ENCODE results near the gene CTDSP1.

Gene CTDSP1

DNA sequence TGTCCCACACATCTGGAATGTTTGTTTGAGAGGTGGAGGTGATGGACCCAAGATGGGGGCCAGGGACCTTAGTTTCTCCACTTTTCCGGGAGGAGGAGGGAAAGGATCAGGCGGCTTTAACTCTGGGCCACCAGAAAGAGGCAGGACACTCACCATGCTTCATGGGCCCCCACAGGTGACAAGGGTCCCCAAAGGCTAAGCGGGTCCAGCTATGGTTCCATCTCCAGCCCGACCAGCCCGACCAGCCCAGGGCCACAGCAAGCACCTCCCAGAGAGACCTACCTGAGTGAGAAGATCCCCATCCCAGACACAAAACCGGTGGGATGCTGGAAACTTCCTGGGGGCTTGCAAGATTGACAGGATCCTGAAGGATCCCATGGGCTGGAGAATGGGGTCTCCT is 16.9 kb upstream of the CTDSP1 start:
- FAIRE-seq (no peak), DNase-seq (ENCODE audit: low spot score) (no peak)

DNA sequence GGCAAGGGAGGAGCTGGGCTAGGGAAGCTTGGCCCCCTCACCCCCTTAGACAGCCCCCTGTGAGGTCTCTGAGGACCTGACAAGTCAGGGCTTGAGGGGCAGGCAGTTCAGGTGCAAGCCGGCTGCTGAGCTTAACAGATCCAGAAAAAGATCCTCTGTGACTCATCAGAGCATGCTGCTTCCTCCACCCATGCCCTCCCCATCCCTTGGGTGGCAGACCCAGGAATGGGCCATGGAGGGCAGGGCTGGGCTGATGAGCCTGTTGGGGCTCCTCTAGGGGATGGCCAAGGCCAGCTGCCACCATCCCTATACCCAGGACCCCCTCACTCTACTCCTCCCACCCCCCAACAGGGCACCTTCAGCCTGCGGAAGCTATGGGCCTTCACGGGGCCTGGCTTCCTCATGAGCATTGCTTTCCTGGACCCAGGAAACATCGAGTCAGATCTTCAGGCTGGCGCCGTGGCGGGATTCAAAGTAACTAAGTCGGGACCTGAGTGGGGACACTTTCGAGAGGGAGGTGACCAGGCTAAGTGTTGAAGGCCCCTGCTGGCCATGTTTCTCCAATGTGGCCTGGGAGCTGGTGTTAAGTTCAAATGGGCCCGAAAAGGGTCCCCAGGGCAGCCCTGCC is 15.7 kb upstream of the CTDSP1 start:
- peak; percentile 54 for DNase-seq (ENCODE audit: low spot score)
- no peak for FAIRE-seq

DNA sequence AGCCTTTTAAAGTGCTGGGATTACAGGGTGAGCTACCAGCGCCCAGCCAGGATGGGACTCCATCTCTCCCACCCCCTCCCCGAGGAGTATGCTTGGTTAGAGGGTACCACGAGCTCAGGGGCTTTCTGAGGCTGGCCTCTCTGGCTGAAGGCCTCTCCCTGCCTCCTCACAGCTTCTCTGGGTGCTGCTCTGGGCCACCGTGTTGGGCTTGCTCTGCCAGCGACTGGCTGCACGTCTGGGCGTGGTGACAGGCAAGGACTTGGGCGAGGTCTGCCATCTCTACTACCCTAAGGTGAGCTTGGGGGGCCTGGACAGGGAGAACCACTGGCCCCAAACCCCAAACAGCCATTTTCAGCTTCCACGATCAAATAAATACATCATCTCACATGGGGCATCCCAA is 14.7 kb upstream of the CTDSP1 start:
- FAIRE-seq = no peak
- no peak for DNase-seq (ENCODE audit: low spot score)

DNA sequence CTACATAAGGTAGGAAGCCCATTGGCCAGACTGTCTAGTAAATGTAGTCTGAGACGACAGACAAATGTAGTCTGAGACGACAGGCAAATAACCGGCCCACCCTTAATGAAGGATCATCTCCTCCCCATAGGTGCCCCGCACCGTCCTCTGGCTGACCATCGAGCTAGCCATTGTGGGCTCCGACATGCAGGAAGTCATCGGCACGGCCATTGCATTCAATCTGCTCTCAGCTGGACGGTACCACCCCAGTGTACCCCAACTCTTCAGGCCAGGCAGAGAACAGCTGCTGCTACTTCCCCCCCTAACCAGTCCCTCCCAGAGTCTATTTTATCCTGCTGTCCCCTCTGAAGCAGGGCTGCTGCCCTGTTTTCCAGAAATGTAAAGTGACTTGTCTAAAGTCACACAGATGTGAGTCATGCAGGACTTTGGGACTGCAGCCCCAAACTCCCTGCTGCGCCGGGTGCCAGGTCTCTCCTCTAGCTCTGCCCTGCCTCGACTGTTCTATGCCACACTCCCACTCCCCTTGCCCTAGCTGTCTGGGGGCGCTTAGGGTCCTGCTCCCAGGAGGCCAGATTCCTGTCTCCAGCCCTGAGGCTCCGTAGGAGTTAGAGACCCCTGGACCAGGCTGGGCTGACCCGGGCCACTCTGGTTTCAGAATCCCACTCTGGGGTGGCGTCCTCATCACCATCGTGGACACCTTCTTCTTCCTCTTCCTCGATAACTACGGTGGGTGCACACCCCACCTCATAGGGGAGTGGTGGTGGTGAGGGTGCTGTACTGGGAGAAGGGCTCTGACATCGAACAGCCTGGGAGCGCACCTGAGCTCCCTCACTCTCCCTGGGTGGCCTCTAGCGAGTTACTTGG is 12.9 kb upstream of the CTDSP1 start:
- no peak for FAIRE-seq

DNA sequence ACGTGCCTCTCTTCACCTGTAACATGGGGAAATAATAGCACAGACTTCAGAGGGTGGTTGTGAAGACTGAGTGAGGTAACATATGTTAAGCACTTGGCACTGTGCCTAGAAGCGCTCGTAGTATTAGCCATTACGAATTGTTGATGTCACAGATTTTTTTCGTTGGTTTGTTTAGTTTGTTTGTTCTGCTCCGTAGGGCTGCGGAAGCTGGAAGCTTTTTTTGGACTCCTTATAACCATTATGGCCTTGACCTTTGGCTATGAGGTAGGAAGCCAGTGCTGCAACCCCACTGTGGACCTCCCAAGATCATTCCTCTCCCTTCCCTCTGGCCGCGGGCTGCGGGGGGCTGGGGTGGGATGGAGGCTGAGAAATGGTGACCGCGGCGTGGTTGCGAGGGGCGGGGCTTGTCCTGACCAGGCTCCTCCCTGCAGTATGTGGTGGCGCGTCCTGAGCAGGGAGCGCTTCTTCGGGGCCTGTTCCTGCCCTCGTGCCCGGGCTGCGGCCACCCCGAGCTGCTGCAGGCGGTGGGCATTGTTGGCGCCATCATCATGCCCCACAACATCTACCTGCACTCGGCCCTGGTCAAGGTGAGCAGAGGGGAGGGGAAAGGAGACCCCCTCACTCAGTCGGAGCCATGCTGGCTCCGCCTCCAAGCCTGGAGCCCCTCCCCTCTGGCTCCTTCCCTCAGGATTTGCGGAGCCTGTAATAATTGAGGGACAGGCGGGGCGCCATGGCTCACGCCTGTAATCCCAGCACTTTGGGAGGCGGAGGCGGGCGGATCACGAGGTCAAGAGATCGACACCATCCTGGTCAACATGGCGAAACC is 12.1 kb upstream of the CTDSP1 start:
- FAIRE-seq (no peak), DNase-seq (ENCODE audit: low spot score) (no peak)

More for the DNA sequence above, 12.9 kb upstream of the CTDSP1 start:
- no peak for DNase-seq (ENCODE audit: low spot score)

DNA sequence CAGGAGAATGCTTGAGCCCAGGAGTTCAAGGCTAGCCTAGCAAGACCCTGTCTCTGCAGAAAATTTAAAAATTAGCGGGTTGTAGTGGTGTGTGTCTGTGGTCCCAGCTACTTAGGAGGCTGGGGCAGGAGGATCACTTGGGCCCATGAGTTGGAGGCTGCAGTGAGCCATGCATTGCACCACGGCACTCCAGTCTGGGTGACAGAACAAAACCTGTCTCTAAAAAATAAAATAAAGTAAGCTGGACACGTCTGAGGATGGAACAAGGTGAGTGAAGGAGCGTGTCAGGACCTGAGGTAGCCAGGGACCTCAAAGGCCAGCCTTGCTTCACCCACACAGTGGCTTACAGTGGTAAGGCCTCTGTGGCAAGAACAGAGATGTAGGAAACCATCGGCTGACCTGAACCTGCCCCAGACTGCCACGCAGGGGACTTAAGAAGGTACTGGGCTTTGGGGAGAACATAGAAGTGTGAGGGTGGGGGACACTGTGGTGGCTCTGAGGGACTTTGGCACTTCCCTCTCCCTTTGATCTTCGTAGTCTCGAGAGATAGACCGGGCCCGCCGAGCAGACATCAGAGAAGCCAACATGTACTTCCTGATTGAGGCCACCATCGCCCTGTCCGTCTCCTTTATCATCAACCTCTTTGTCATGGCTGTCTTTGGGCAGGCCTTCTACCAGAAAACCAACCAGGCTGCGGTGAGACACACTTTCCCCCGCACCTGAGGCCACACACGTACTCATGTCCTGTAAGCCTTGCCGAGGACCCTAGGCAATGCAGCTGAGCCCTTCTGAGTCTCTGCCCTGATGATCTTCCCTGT is 10.1 kb upstream of the CTDSP1 start:
- FAIRE-seq = no peak
- no peak for DNase-seq (ENCODE audit: low spot score)

DNA sequence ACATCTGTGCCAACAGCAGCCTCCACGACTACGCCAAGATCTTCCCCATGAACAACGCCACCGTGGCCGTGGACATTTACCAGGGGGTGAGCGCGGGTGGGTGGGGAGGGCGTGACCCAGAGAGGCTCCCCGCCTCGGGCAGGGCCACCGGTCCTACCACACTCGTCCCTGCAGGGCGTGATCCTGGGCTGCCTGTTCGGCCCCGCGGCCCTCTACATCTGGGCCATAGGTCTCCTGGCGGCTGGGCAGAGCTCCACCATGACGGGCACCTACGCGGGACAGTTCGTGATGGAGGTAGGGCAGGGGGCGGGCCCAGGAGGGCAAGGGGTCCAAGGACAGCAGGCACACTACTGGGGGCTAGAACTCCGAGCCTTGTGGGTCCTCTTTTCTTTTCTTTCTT is 8.5 kb upstream of the CTDSP1 start:
- DNase-seq (ENCODE audit: low spot score) (no peak), FAIRE-seq (no peak)

DNA sequence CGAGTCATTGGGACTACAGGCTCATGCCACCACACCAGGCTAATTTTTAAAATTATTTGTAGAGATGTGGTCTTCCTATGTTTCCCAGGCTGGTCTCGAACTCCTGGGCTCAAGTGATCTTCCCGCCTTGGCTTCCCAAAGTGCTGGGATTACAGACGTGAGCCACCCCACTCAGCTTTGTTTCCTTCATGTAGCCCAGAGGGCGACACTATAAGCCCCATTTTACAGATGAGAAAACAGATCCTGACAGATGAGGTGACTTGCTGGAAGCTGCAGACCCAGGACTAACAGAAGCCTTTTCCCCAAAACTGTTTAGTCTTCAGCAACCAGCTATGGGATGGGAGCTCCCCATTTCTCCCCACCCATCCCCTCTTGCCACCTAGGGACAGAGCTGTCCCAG is 7.2 kb upstream of the CTDSP1 start:
- DNase-seq (ENCODE audit: low spot score) = no peak
- FAIRE-seq = no peak

DNA sequence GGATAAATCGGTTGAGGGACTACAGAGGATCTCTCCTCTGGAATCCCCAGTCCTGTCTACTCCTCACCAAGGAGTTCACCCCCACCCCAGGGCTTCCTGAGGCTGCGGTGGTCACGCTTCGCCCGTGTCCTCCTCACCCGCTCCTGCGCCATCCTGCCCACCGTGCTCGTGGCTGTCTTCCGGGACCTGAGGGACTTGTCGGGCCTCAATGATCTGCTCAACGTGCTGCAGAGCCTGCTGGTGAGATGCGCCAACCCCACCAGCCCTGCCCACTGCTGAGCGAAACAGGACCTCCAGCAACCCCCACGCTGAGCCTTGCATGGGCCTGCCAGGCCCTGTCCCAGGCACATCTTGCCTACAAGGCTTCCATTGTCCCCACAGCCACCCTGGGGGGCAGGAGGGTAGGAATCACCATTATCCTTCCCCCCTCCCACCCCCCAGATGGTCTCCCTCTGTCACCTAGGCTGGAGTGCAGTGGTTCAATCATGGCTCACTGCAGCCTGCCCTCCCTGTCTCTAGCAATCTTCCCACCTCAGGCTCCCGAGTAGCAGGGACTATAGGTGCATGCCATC is 6.7 kb upstream of the CTDSP1 start:
- FAIRE-seq (no peak), DNase-seq (ENCODE audit: low spot score) (no peak)

DNA sequence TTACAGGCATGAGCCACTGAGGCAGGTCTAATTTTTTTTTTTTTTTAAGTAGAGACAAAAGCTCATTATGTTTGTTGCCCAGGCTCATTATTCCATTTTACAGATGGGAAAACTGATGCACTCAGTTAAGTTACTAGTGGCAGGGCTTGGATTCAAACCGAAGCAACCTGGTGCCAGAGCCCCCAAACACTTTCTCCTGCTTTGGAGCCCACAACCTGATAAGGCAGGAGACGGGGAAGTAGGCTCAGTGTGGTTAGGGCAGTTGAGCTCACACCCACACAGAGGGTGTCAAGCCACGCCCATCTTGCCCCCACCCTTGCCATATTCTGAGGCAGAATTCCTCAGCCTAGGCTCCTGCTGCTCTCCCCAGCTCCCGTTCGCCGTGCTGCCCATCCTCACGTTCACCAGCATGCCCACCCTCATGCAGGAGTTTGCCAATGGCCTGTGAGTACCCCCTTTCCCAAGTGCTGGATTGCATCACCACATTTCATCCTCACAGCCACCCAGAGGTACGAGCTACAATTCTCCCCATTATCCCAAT is 5.8 kb upstream of the CTDSP1 start:
- DNase-seq (ENCODE audit: low spot score) (no peak), FAIRE-seq (no peak)

DNA sequence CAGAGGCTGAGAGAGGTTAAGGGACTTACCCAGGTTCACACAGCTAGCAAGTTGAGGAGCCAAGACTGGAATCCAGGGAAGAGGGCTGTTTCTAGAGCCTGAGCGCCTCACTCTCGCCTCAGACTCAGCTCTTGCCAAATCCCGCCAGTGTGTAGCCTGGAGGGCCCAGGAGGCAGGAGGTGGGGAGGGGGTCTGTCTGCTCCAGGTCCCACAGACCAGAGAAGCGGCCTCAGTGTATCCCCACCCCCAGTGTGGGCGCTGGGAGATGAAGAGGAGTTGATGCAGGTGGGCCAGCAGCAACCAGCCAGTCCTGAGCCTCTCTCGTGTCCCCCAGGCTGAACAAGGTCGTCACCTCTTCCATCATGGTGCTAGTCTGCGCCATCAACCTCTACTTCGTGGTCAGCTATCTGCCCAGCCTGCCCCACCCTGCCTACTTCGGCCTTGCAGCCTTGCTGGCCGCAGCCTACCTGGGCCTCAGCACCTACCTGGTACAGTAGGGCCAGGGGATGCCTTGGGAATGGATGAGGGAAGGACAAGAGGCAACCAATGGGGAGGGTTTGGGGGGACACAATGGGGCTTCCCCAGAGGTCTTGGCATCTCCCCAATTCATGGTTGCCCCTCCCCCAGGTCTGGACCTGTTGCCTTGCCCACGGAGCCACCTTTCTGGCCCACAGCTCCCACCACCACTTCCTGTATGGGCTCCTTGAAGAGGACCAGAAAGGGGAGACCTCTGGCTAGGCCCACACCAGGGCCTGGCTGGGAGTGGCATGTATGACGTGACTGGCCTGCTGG is 5.2 kb upstream of the CTDSP1 start:
- DNase-seq (ENCODE audit: low spot score) = no peak

DNA sequence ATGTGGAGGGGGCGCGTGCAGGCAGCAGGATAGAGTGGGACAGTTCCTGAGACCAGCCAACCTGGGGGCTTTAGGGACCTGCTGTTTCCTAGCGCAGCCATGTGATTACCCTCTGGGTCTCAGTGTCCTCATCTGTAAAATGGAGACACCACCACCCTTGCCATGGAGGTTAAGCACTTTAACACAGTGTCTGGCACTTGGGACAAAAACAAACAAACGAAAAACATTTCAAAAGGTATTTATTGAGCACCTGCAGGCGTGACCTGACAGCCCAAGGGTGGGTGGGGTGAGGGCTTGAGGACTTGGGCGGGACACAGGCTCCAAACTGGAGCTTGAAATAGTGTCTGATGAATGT is 4.6 kb upstream of the CTDSP1 start:
- FAIRE-seq (no peak), DNase-seq (ENCODE audit: low spot score) (no peak)

More for the DNA sequence above, 5.2 kb upstream of the CTDSP1 start:
- FAIRE-seq = no peak

DNA sequence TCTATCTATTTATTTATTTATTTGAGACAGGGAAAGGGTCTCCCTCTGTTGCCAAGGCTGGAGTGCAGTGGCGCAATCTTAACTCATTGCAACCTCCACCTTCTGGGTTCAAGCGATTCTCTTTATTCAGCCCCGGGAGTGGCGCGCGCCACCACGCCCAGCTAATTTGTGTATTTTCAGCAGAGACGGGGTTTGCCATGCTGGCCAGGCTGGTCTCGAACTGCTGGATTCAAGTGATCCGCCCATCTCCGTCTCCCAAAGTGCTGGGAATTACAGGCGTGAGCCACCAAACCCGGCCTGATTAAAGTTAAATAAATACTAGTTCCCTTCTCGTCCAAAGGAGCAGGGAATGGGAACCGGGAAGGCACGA is 4.2 kb upstream of the CTDSP1 start:
- no peak for FAIRE-seq
- no peak for DNase-seq (ENCODE audit: low spot score)

DNA sequence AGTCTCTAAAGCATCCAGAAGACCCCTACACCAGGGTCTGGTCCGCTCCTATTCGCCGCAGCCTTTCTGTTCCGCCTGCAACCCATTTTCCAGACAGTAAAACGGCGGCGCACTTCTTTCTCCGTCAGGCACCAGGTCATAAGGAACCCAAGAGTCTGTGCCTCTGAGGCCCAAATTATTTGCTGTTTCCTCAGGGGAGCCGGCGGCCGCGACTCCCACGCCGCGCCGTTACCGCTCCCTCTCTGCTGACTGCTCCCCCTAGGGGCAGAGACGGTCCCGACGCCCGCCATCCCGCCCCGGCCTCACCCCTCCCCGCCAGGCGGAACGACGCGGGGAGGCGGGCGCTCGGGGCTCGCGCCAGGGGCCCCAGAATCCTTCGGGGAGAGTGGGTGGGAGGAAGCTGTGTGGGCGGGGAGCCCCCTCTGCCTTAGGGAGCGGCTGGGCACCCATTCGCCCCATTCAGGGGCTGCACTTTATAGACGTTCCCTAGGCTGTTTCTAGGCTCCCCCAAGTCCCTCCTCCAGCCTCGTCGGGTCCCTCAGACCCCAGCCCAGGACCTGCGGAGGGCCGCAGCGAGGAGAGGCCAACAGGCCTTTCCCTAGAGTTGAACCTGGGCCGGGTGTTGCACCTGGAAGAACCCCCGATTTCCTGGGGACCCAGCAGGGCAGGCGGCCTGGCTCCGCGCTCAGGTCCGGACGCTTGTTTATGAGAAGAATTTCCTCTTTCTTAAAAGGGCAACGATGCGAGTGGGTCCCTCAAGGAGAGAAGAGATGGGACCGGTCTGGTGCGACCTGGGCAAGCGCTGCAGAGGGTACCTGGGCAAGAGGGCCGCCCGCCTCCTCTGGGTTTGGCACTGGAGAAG is 3.6 kb upstream of the CTDSP1 start:
- FAIRE-seq (peak; percentile 85), DNase-seq (ENCODE audit: low spot score) (peak; percentile 92)

DNA sequence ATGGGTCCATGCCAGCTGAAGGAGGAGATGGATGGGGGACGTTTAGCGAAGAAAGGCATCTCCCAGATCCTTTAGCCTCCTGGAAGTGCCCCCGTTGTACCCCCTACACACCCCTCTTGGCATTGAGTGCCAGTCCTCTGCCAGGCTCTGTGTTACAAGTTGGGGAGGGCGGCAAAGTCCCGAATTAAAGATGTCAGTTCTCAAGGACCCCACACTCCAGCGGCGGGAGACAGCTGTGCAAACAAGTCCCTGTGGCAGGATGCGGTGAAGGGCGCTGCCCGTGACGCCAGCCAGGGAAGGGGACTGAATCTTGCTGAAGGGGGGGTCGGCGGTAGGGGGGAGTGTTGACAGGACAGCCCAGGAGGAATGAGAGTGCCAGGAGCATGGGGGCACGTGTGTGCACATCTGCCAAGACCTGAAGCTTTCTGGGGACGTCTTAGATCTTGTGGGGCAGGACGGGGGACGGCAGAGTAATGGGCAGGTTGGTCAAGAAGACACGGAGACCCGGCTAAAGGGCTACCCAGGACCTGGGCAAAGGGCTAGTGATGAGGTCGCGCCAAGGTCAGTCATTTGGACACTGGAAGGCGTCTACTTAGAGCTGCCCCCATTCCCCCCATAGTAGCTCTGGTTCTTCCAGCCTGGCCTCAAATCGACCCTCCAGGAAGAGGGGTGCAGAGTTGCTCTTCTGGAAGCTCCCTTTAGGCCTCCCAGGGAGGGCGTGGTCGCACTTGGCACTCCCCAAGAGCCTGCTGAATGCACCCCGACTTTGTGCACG is 2.8 kb upstream of the CTDSP1 start:
- DNase-seq (ENCODE audit: low spot score) (peak; percentile 67), FAIRE-seq (no peak)

DNA sequence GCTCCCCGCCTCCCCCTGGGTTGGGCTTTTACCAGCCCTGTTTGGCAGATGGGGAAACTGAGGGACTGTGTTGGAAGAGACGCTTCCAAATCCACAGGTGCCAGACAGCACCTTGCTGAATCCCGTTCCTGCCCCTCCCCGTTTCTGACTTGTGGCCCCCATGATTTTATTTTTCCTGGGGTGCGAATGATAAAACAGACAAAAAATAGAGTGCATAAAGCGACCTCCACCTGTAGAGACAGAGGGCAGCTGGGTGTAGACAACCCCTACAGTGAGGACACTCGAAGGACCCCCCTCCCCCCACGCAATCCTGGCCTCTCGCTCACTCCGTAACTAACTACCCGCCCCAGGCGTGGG is 2.2 kb upstream of the CTDSP1 start:
- FAIRE-seq (no peak), DNase-seq (ENCODE audit: low spot score) (no peak)

DNA sequence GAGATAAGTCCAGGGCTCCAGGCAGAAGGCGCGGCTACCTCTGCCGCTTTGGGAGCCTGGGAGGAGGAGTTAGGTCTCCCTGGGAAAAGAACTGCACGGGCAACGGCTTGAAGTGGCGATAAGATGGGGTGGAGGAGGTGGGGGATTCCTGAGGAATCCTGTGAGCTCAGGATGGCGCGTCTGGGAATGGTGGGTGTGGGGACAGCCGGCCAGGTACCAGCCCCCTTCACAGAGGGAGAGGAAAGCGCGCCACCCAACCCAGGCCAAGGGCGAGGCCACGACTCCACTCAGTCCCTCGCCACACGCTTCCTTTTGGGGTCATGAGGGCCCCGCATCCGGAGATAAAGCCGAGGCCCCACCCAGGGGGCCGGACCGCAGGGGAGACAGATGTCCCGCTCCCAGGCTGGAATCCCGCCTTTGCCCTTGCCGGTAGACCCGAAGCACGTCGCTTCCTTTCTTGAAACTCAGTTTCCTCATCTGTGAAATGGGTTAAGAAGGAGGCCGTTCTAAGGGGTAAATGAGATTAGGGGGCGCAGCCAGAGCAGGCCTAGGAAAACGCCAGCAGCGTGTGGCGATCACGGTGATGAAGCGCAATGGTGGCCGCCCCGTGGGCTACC is 1.7 kb upstream of the CTDSP1 start:
- no peak for FAIRE-seq
- DNase-seq (ENCODE audit: low spot score) = peak; percentile 45

All from urothelium cell line (cell line).